ENCODE results near the gene KCP. TPM values are rescaled to one million over a fixed set of nuclear protein-coding genes. Genes with fewer than 3 reads are reported as not detected.
A peak's percentile ranks its signal among the peaks of the same experiment; 100 is the strongest.

Gene KCP
- polyA plus RNA-seq, 1 of the 3 experiments (the other 2 are of a cell fraction) = not detected

DNA sequence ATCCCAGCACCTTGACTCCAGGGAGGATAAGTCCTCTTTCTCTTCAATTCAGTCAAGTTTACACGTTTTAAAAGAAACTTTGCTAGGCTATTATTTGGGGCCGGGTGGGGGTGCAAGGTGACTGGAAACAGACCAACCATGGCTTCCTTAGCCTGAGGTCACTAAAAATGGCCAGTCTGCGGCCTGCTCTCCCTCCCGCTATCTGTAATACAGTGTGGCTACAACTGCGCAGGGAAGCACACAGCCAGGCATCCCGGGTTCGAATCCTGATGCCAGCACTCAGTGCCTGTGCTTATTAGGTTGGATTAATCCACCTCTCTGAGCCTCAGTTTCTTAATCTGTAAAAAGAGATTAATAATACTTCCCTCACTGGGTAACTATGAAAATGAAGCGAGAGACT, 28.4 kb downstream of the KCP start (continued):
- TF ChIP-seq, protein P1, sequence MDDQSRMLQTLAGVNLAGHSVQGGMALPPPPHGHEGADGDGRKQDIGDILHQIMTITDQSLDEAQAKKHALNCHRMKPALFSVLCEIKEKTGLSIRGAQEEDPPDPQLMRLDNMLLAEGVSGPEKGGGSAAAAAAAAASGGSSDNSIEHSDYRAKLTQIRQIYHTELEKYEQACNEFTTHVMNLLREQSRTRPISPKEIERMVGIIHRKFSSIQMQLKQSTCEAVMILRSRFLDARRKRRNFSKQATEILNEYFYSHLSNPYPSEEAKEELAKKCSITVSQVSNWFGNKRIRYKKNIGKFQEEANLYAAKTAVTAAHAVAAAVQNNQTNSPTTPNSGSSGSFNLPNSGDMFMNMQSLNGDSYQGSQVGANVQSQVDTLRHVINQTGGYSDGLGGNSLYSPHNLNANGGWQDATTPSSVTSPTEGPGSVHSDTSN (IDR thresholded peaks at IDR 0.05) = no peak
- TF ChIP-seq TAF1 (IDR thresholded peaks at IDR 0.05; ENCODE audit: borderline replicate concordance, low read depth, low read length) (no peak), JUND (IDR thresholded peaks at IDR 0.05) (no peak), ELF1 (IDR thresholded peaks at IDR 0.05) (no peak), CHD2 (IDR thresholded peaks at IDR 0.05; ENCODE audit: low read length, partially characterized antibody) (no peak), RFX5 (IDR thresholded peaks at IDR 0.05; ENCODE audit: low read length) (no peak), MEF2A (IDR thresholded peaks at IDR 0.05; ENCODE audit: borderline replicate concordance, low read depth) (no peak), RAD21 (IDR thresholded peaks at IDR 0.05; ENCODE audit: low read length) (no peak), TCF12 (IDR thresholded peaks at IDR 0.05) (no peak), GATA2 (CRISPR knock-in tag; IDR thresholded peaks at IDR 0.05) (no peak)
- TF ChIP-seq, protein P2, sequence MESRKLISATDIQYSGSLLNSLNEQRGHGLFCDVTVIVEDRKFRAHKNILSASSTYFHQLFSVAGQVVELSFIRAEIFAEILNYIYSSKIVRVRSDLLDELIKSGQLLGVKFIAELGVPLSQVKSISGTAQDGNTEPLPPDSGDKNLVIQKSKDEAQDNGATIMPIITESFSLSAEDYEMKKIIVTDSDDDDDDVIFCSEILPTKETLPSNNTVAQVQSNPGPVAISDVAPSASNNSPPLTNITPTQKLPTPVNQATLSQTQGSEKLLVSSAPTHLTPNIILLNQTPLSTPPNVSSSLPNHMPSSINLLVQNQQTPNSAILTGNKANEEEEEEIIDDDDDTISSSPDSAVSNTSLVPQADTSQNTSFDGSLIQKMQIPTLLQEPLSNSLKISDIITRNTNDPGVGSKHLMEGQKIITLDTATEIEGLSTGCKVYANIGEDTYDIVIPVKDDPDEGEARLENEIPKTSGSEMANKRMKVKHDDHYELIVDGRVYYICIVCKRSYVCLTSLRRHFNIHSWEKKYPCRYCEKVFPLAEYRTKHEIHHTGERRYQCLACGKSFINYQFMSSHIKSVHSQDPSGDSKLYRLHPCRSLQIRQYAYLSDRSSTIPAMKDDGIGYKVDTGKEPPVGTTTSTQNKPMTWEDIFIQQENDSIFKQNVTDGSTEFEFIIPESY (IDR thresholded peaks at IDR 0.05; ENCODE audit: borderline replicate concordance, low read depth) = no peak

DNA sequence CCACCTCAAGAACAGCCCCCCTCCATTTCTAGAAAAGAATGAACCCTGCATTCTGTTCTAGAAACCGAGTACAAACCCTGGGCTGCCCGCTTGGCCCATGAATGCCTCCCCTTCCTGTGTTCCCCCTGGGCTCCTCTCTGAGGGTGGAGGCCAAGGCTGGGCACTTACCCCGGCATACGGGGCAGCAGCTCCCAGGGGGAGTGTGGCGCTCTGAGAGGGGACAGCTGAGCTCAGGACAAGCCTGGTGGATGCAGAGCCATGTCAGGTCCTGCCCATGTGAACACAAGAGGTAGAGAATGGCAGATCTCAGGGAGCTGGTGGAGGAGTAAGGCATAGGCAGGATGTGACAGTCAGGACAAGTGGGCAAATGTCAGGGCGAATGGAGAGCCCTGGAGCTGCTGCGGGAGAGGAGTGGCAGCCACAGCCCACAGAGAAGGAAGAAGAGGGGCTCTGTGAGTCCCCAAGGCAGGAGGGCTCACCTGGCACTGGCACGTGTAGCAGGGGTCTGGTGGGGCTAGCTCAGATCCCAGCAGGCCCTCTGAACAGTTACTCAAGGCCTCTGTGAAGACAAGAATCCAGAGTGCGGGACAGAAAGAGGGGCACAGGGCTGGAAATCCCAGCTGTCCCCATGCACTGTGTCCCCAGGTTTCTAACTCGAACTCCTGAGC, 28.9 kb downstream of the KCP start:
- Histone ChIP-seq H3K4me3 (ENCODE audit: low read depth in 2 of 2, low read length in 1 of 2) (no peak overlapping the region), H3K9me2 (no peaks in the 10 kb centered on the region), H4K20me1 (ENCODE audit: insufficient read depth) (no peaks in the 10 kb centered on the region), H3K27ac (ENCODE audit: low read depth in 2 of 2, low read length in 1 of 2) (no peak overlapping the region), H3K4me1 (ENCODE audit: control insufficient read depth in 1 of 2, insufficient read depth in 2 of 2, low read depth in 1 of 2, low read length in 1 of 2) (peaks cover 0 to 7% of the 10 kb centered on the region in 2 experiments; a peak in 1 of 4 replicates), H3F3A (replicated peaks; ENCODE audit: insufficient read depth) (peaks cover 4% of the 10 kb centered on the region), H3K9ac (no peak overlapping the region), H3K79me2 (ENCODE audit: insufficient read depth) (no peaks in the 10 kb centered on the region), H3K27me3 (ENCODE audit: insufficient read depth) (no peaks in the 10 kb centered on the region), H2AFZ (ENCODE audit: low read depth) (no peak overlapping the region), H3K4me2 (no peak overlapping the region), H3K9me3 (no peaks in the 10 kb centered on the region), H3K36me3 (replicated peaks in 1 of 2; ENCODE audit: control insufficient read depth in 1 of 2, insufficient read depth in 2 of 2, low read length in 1 of 2) (no peaks in the 10 kb centered on the region)
- 61% methylated on average over 10 of the region's 10 CpGs for WGBS (ENCODE audit: low lambda C conversion rate)
- ChIA-PET POLR2A (no interaction called here), CTCF (interaction anchor here (1.2 to 12.3 kb wide), 18 partner anchors 8 to 455 kb away, joined by 3 to 181 read pairs (median 13); partner anchors contain the start of genes ATP6V1F, CALU, CCDC136 and GARIN1A)
- DNase-seq = peak; percentile 42
- TF ChIP-seq YY1 (IDR thresholded peaks at IDR 0.05; ENCODE audit: low read depth) (no peak), RXRA (IDR thresholded peaks at IDR 0.05; ENCODE audit: borderline replicate concordance, low read depth) (no peak), TAF1 (IDR thresholded peaks at IDR 0.05; ENCODE audit: borderline replicate concordance, low read depth, low read length) (no peak), SIN3A (IDR thresholded peaks at IDR 0.05; ENCODE audit: borderline replicate concordance, low read depth, low read length) (no peak), FOXM1 (IDR thresholded peaks at IDR 0.05; ENCODE audit: low read depth) (no peak), POLR2AphosphoS5 (IDR thresholded peaks at IDR 0.05; ENCODE audit: low read depth, low read length) (no peak), TEAD4 (IDR thresholded peaks at IDR 0.05; ENCODE audit: borderline replicate concordance, insufficient read depth) (no peak), GATA2 (CRISPR knock-in tag; IDR thresholded peaks at IDR 0.05) (no peak), FOXJ3 (CRISPR knock-in tag; IDR thresholded peaks at IDR 0.05) (no peak), NRF1 (IDR thresholded peaks at IDR 0.05; ENCODE audit: low read depth, low read length) (no peak)
- TF ChIP-seq, protein P3, sequence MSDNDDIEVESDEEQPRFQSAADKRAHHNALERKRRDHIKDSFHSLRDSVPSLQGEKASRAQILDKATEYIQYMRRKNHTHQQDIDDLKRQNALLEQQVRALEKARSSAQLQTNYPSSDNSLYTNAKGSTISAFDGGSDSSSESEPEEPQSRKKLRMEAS (IDR thresholded peaks at IDR 0.05; ENCODE audit: low read depth) = no peak
- TF ChIP-seq, protein P4, sequence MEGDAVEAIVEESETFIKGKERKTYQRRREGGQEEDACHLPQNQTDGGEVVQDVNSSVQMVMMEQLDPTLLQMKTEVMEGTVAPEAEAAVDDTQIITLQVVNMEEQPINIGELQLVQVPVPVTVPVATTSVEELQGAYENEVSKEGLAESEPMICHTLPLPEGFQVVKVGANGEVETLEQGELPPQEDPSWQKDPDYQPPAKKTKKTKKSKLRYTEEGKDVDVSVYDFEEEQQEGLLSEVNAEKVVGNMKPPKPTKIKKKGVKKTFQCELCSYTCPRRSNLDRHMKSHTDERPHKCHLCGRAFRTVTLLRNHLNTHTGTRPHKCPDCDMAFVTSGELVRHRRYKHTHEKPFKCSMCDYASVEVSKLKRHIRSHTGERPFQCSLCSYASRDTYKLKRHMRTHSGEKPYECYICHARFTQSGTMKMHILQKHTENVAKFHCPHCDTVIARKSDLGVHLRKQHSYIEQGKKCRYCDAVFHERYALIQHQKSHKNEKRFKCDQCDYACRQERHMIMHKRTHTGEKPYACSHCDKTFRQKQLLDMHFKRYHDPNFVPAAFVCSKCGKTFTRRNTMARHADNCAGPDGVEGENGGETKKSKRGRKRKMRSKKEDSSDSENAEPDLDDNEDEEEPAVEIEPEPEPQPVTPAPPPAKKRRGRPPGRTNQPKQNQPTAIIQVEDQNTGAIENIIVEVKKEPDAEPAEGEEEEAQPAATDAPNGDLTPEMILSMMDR (IDR thresholded peaks at IDR 0.05) = no peak
- TF ChIP-seq, protein P5, sequence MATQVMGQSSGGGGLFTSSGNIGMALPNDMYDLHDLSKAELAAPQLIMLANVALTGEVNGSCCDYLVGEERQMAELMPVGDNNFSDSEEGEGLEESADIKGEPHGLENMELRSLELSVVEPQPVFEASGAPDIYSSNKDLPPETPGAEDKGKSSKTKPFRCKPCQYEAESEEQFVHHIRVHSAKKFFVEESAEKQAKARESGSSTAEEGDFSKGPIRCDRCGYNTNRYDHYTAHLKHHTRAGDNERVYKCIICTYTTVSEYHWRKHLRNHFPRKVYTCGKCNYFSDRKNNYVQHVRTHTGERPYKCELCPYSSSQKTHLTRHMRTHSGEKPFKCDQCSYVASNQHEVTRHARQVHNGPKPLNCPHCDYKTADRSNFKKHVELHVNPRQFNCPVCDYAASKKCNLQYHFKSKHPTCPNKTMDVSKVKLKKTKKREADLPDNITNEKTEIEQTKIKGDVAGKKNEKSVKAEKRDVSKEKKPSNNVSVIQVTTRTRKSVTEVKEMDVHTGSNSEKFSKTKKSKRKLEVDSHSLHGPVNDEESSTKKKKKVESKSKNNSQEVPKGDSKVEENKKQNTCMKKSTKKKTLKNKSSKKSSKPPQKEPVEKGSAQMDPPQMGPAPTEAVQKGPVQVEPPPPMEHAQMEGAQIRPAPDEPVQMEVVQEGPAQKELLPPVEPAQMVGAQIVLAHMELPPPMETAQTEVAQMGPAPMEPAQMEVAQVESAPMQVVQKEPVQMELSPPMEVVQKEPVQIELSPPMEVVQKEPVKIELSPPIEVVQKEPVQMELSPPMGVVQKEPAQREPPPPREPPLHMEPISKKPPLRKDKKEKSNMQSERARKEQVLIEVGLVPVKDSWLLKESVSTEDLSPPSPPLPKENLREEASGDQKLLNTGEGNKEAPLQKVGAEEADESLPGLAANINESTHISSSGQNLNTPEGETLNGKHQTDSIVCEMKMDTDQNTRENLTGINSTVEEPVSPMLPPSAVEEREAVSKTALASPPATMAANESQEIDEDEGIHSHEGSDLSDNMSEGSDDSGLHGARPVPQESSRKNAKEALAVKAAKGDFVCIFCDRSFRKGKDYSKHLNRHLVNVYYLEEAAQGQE (IDR thresholded peaks at IDR 0.05; ENCODE audit: low read depth, low read length) = no peak

All from SK-N-SH (cell line).